HG02623 (cell line): ENCODE results near the gene CXorf51A.
"Not testable (repeated sequence)": the region's sequence is repeated elsewhere in the genome, so short reads cannot be mapped to it uniquely, and the experiment has no call there.

Experiments used
- ATAC-seq: cut with Tn5 transposase; IDR thresholded peaks from one replicate; pipeline ENCODE4 v1.9.1; 2021; ENCODE audit warnings: moderate library complexity; ENCODE audit not compliant: unreplicated experiment

CXorf51A gene

GRCh38 chrX:146814644-146815043 lies at the start of gene CXorf51A:
Gene CXorf51A, minus strand, starts transcription at chrX:146814744. Its CDS starts 21 bp downstream, at chrX:146814723.
- ATAC-seq = not testable (repeated sequence)

- no peak for ATAC-seq
These were observed 49.0 kb upstream of the CXorf51A start for GRCh38 chrX:146863566-146863965.

GRCh38 chrX:146854281-146854680 lies 39.7 kb upstream of the CXorf51A start:
- ATAC-seq = no peak

DNA sequence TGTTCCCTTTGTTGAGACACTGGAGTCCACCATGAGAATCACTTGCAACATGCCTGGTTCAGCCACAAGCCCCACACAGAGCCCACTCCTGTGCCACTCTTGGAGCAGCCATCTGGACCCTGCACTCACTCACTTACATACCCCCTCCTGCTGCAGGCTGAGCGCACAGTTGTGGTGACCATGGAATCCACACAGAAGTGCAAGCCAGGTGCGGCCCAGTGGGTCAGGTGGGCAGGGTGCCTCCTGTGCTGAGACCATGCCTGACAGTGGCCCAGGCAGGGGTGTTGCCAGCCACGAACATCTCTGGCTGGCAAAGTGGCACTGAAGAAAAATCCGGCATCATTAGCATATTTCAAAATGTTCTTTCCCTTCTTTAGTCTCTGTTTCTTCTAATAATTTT lies 17.4 kb upstream of the CXorf51A start:
- ATAC-seq = no peak

GRCh38 chrX:146809471-146809870 lies 5.1 kb downstream of the CXorf51A start, which contains the start of gene CXorf51B:
Gene CXorf51B, plus strand, starts transcription at chrX:146809771. Its CDS starts 21 bp downstream, at chrX:146809792.
- not testable (repeated sequence) for ATAC-seq
